Esophagus squamous epithelium (tissue), 5 donors: ENCODE measurements around the gene KNCN. TPM values are rescaled to one million over a fixed set of nuclear protein-coding genes. Genes with fewer than 3 reads are reported as not detected.

ENCODE experiments used
- DNase-seq: peaks from one replicate; lab custom pipeline; 2025; lab: John Stamatoyannopoulos, UW
- H3K27ac ChIP-seq, 4 donors: fragments of 200-600 bp; sonication (generic); one replicate each; pipeline ENCODE4 v1.5.1; 2016 to 2019; ENCODE audit warnings: mild to moderate bottlenecking in 1 of 4
- H3K27me3 ChIP-seq, 4 donors: fragments of 200-600 bp; sonication (generic); 1 replicate in 3 of 4; 2 replicates in 1 of 4; pipeline versions ENCODE4 v1.5.1 to v1.6.0; 2017 to 2021; ENCODE audit warnings: antibody characterized with exemption in 1 of 4
- H3K36me3 ChIP-seq, 3 donors: fragments of 200-600 bp; sonication (generic); one replicate each; pipeline ENCODE4 v1.5.1; 2016 to 2019
- H3K4me1 ChIP-seq, 3 donors: fragments of 200-600 bp; sonication (generic); one replicate each; pipeline ENCODE4 v1.5.1; 2017 to 2019
- H3K4me3 ChIP-seq, 4 donors: fragments of 200-600 bp; sonication (generic); 1 replicate in 3 of 4; 2 replicates in 1 of 4; pipeline ENCODE4 v1.5.1; 2016 to 2019; ENCODE audit warnings: mild to moderate bottlenecking in 2 of 4, moderate library complexity in 1 of 4
- H3K9me3 ChIP-seq, 3 donors: fragments of 200-600 bp; sonication (generic); one replicate each; pipeline ENCODE4 v1.5.1; 2016 to 2019
- POLR2A ChIP-seq, 4 donors: fragments of 450-650 bp; IDR thresholded peaks; one replicate each; pipeline ENCODE4 v1.6.1; 2017; ENCODE audit warnings: antibody characterized with exemption in 4 of 4, mild to moderate bottlenecking in 4 of 4, moderate library complexity in 3 of 4
- WGBS, 2 donors: methylation state at CpG; one replicate each; pipeline ENCODE4 v1.1.5; 2018; 5-methylcytosine and 5-hydroxymethylcytosine counted together
- intact Hi-C: fragments of 100-400 bp; cut with DNase I; formaldehyde crosslinking; loops from one replicate; pipeline ENCODE4 v1.15.0; 2022
- total RNA-seq, 4 donors: library from RNA; depleted of rRNA; stranded (reverse); fragments of >200 nt; gene quantifications; one replicate each; pipeline ENCODE4 v1.1.0, GENCODE V29; 2016
- TF ChIP-seq, protein P1 (sequence below), 6 experiments: fragments of 450-650 bp in 4 of 6; fragments of 200-600 bp in 2 of 6; sonication (generic) in 2 of 6; IDR thresholded peaks; one replicate each; pipeline ENCODE4 v1.5.1; 2016 to 2019; ENCODE audit warnings: antibody characterized with exemption in 6 of 6, mild to moderate bottlenecking in 4 of 6, moderate library complexity in 4 of 6
- donor health status: DM: yes; HTN: yes; CAD: no.

Gene KNCN
- total RNA-seq, 4 donors from 2014 or later: not detected

- no peaks in the 10 kb centered on the region for H3K36me3 ChIP-seq
Measured at GRCh38 chr1:46497665-46498064, 53.8 kb downstream of the KNCN start.

GRCh38 chr1:46497020-46497419, 54.4 kb downstream of the KNCN start:
- no peak overlapping the region for H3K27ac ChIP-seq
- no peaks in the 10 kb centered on the region for H3K4me1 ChIP-seq
- no peaks in the 10 kb centered on the region for H3K9me3 ChIP-seq
- no peak overlapping the region for H3K4me3 ChIP-seq
- no peak for DNase-seq
- 68 to 77% methylated on average over 3 of the region's 3 CpGs for WGBS, 2 donors
- H3K27me3 ChIP-seq: peaks cover 0 to 57% (median 11%) of the 10 kb centered on the region in 4 donors
- H3K36me3 ChIP-seq: no peaks in the 10 kb centered on the region
- intact Hi-C loops: no loop called here
- TF ChIP-seq, protein P1, sequence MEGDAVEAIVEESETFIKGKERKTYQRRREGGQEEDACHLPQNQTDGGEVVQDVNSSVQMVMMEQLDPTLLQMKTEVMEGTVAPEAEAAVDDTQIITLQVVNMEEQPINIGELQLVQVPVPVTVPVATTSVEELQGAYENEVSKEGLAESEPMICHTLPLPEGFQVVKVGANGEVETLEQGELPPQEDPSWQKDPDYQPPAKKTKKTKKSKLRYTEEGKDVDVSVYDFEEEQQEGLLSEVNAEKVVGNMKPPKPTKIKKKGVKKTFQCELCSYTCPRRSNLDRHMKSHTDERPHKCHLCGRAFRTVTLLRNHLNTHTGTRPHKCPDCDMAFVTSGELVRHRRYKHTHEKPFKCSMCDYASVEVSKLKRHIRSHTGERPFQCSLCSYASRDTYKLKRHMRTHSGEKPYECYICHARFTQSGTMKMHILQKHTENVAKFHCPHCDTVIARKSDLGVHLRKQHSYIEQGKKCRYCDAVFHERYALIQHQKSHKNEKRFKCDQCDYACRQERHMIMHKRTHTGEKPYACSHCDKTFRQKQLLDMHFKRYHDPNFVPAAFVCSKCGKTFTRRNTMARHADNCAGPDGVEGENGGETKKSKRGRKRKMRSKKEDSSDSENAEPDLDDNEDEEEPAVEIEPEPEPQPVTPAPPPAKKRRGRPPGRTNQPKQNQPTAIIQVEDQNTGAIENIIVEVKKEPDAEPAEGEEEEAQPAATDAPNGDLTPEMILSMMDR (IDR thresholded peaks at IDR 0.05): no peak
- TF ChIP-seq POLR2A (IDR thresholded peaks at IDR 0.05): no peak

More at GRCh38 chr1:46497665-46498064, 53.8 kb downstream of the KNCN start:
- Histone ChIP-seq H3K27ac (no peak overlapping the region), H3K4me3 (no peak overlapping the region), H3K9me3 (no peaks in the 10 kb centered on the region), H3K27me3 (peaks cover 0 to 56% (median 6%) of the 10 kb centered on the region in 4 donors), H3K4me1 (no peaks in the 10 kb centered on the region)
- no peak for DNase-seq
- no peak for TF ChIP-seq POLR2A (IDR thresholded peaks at IDR 0.05)
- TF ChIP-seq, protein P1 (IDR thresholded peaks at IDR 0.05): no peak
- WGBS, 2 donors: 84 to 89% methylated on average over 18 to 19 of the region's 19 CpGs
- intact Hi-C loops: no loop called here

DNA sequence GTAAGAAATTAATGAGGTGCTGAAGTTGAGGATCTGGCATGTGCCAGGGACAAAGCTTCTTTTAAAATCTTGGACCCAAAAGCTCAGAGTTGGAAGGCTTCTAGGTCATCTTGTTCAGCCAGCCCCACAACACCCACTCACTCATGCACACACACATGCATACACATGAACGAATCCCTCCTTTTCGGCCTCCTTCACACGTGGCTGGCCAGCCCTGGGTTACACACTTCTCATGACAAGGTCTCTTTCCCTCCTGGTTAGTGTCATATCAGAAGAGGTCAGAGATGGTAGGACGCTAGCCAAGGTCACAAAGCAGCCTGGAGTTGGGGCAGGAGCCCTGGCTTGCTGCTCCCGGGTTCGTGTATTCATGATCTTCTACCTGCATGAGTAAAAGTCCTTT, 54.9 kb downstream of the KNCN start:
- Histone ChIP-seq H3K27me3 (peaks cover under 1 to 62% (median 16%) of the 10 kb centered on the region in 4 donors), H3K9me3 (no peaks in the 10 kb centered on the region), H3K4me1 (peaks cover 0 to under 1% (median 0%) of the 10 kb centered on the region in 3 donors), H3K27ac (no peak overlapping the region), H3K36me3 (no peaks in the 10 kb centered on the region), H3K4me3 (no peak overlapping the region)
- TF ChIP-seq, protein P1 (IDR thresholded peaks at IDR 0.05): no peak
- no peak for TF ChIP-seq POLR2A (IDR thresholded peaks at IDR 0.05)
- intact Hi-C loops: no loop called here
- no peak for DNase-seq
- WGBS, 2 donors: 67 to 77% methylated on average over 6 of the region's 6 CpGs

GRCh38 chr1:46495778-46496177, 55.7 kb downstream of the KNCN start:
- Histone ChIP-seq H3K27ac (no peak overlapping the region), H3K9me3 (no peaks in the 10 kb centered on the region), H3K36me3 (no peaks in the 10 kb centered on the region), H3K4me3 (no peak overlapping the region), H3K27me3 (peaks cover 8 to 69% (median 24%) of the 10 kb centered on the region in 4 donors), H3K4me1 (peaks cover 0 to 7% (median 4%) of the 10 kb centered on the region in 3 donors)
- no peak for TF ChIP-seq POLR2A (IDR thresholded peaks at IDR 0.05)
- TF ChIP-seq, protein P1 (IDR thresholded peaks at IDR 0.05): no peak
- DNase-seq: no peak
- intact Hi-C loops: no loop called here
- 81 to 92% methylated on average over 2 of the region's 2 CpGs for WGBS, 2 donors

Other genes starting within 250 kb of the KNCN start
- 10 to 100 TPM; 44.1 to 66.4 (median 57.6) TPM for gene LRRC41, start 248.0 kb downstream of the KNCN start, total RNA-seq
- gene UQCRH, start 247.9 kb downstream of the KNCN start, total RNA-seq: 100 to 1,000 TPM; 329 to 618 (median 564) TPM
- gene NSUN4, start 210.8 kb downstream of the KNCN start, total RNA-seq: 10 to 100 TPM; 10.1 to 22.1 (median 16.2) TPM
- 10 to 100 TPM; 12.3 to 29.6 (median 16.7) TPM for gene FAAH, start 157.3 kb downstream of the KNCN start, total RNA-seq
- gene DMBX1, start 61.8 kb downstream of the KNCN start, total RNA-seq: not detected
- gene MKNK1, start 52.6 kb upstream of the KNCN start, total RNA-seq: 10 to 100 TPM; 18.2 to 33.7 (median 33.6) TPM
- gene MOB3C, start 65.2 kb upstream of the KNCN start, total RNA-seq: 10 to 100 TPM; 12.0 to 29.3 (median 18.7) TPM
- gene ATPAF1, start 116.7 kb upstream of the KNCN start, total RNA-seq: 10 to 100 TPM; 25.7 to 39.1 (median 32.8) TPM
- gene TEX38, start 120.2 kb upstream of the KNCN start, total RNA-seq: not detected
- gene EFCAB14, start 167.5 kb upstream of the KNCN start, total RNA-seq: 10 to 100 TPM; 68.7 to 98.8 (median 88.9) TPM
- gene CYP4B1, start 247.4 kb upstream of the KNCN start, total RNA-seq: 100 to 1,000 TPM in 2 of 4 donors, 10 to 100 TPM in 2; 14.0 to 147 (median 109) TPM